Epithelial cell of esophagus (primary cell): ENCODE data around the gene HECW1.
A peak's percentile ranks its signal among the peaks of the same experiment; 100 is the strongest.
"Not testable (repeated sequence)": the region's sequence is repeated elsewhere in the genome, so short reads cannot be mapped to it uniquely, and the experiment has no call there.

Experiments
- DNase-seq: peaks from one replicate; pipeline ENCODE4 v3.0.0; 2010; ENCODE audit warnings: low read depth
- H3K4me3 ChIP-seq: 2 replicates; pipeline ENCODE4 v1.5.1; 2011; ENCODE audit warnings: mild to moderate bottlenecking, low read length, control low read depth
- CTCF ChIP-seq: IDR thresholded peaks from 2 replicates; pipeline ENCODE4 v1.5.1; 2011; ENCODE audit warnings: low read depth, mild to moderate bottlenecking, low read length, control low read depth, inconsistent platforms; ENCODE audit not compliant: insufficient read depth; ENCODE audit errors: missing control alignments

HECW1 gene

GRCh38 chr7:43112459-43112940 lies at the start of gene HECW1:
Gene HECW1 (plus strand): TSS chr7:43112647. CDS start chr7:43243906, 131,259 bp downstream.
- no peak for DNase-seq
- no peak for TF ChIP-seq CTCF
- no peak within 1 kb of the TSS for H3K4me3 ChIP-seq

- TF ChIP-seq CTCF, result peak; percentile 37
- H3K4me3 ChIP-seq, result no peak overlapping the region
- DNase-seq, result peak; percentile 9
Observed at GRCh38 chr7:43071604-43072003, 40.8 kb upstream of the HECW1 start.

- no peak for DNase-seq
- no peak for TF ChIP-seq CTCF
- H3K4me3 ChIP-seq, result no peak overlapping the region
Observed at GRCh38 chr7:43072530-43072929, 39.9 kb upstream of the HECW1 start.

GRCh38 chr7:43073811-43074210 lies 38.6 kb upstream of the HECW1 start:
- not testable (repeated sequence) for DNase-seq

GRCh38 chr7:43076189-43076605 lies 36.2 kb upstream of the HECW1 start:
- TF ChIP-seq CTCF, result no peak
- no peak overlapping the region for H3K4me3 ChIP-seq

More at GRCh38 chr7:43073811-43074210, 38.6 kb upstream of the HECW1 start:
- not testable (repeated sequence) for H3K4me3 ChIP-seq

GRCh38 chr7:43076606-43077005 lies 35.8 kb upstream of the HECW1 start:
- DNase-seq, result no peak
- H3K4me3 ChIP-seq, result no peak overlapping the region
- no peak for TF ChIP-seq CTCF

More at GRCh38 chr7:43076189-43076605, 36.2 kb upstream of the HECW1 start:
- DNase-seq, result no peak

- TF ChIP-seq CTCF, result no peak
- H3K4me3 ChIP-seq, result no peak overlapping the region
- DNase-seq, result no peak
Observed at GRCh38 chr7:43077285-43077684, 35.2 kb upstream of the HECW1 start.
